NCI-H1436 (cell line): Measurements from ENCODE around the gene RAD9A.

Experiments used
- DNase-seq: peaks from one replicate; lab custom pipeline; 2025; lab: John Stamatoyannopoulos, UW

Gene RAD9A

GRCh38 chr11:67357831-67358670, 33.7 kb upstream of the RAD9A start:
- DNase-seq = no peak

GRCh38 chr11:67364169-67364568, 27.6 kb upstream of the RAD9A start:
- no peak for DNase-seq

GRCh38 chr11:67364783-67365722, 26.7 kb upstream of the RAD9A start:
- DNase-seq = no peak

GRCh38 chr11:67365736-67366444, 25.9 kb upstream of the RAD9A start:
- no peak for DNase-seq

GRCh38 chr11:67366546-67366945, 25.2 kb upstream of the RAD9A start:
- no peak for DNase-seq

GRCh38 chr11:67366961-67367760, 24.6 kb upstream of the RAD9A start:
- DNase-seq = no peak

- no peak for DNase-seq
These were observed 24.0 kb upstream of the RAD9A start for GRCh38 chr11:67367761-67368227.

- DNase-seq = no peak
These were observed 23.2 kb upstream of the RAD9A start for GRCh38 chr11:67368621-67369020.

GRCh38 chr11:67369275-67369674, 22.5 kb upstream of the RAD9A start:
- DNase-seq = no peak

GRCh38 chr11:67369801-67370284, 21.9 kb upstream of the RAD9A start:
- DNase-seq = no peak

- DNase-seq = no peak
These were observed 21.3 kb upstream of the RAD9A start for GRCh38 chr11:67370351-67371076.

- DNase-seq = no peak
These were observed 20.4 kb upstream of the RAD9A start for GRCh38 chr11:67371189-67371910.

- no peak for DNase-seq
These were observed 19.9 kb upstream of the RAD9A start for GRCh38 chr11:67371911-67372320.

- no peak for DNase-seq
These were observed 19.3 kb upstream of the RAD9A start for GRCh38 chr11:67372321-67372992.

GRCh38 chr11:67372993-67373647, 18.7 kb upstream of the RAD9A start, which contains the start of gene CLCF1:
Gene CLCF1, minus strand, starts transcription at chr11:67373598. Its CDS starts 59 bp downstream, at chr11:67373539.
- no peak for DNase-seq

GRCh38 chr11:67373648-67374570, 17.9 kb upstream of the RAD9A start:
- peak; percentile 17 for DNase-seq

GRCh38 chr11:67374571-67375281, 17.1 kb upstream of the RAD9A start:
- no peak for DNase-seq
